ENCODE results near the gene RASGRF1.

RASGRF1 gene

GRCh38 chr15:79101866-79102581 is 11.4 kb upstream of the RASGRF1 start:
- DNase-seq (ENCODE audit: low read depth): no peak

- no peak for DNase-seq (ENCODE audit: low read depth)
Observed at GRCh38 chr15:79099692-79100091, 9.1 kb upstream of the RASGRF1 start.

- DNase-seq (ENCODE audit: low read depth): no peak
Observed at GRCh38 chr15:79094611-79095021, 4.0 kb upstream of the RASGRF1 start.

GRCh38 chr15:79093352-79093935 is 2.9 kb upstream of the RASGRF1 start:
- DNase-seq (ENCODE audit: low read depth): no peak

- no peak for DNase-seq (ENCODE audit: low read depth)
Observed at GRCh38 chr15:79092382-79092781, 1.8 kb upstream of the RASGRF1 start.

GRCh38 chr15:79091204-79091867 is 756 bp upstream of the RASGRF1 start:
- no peak for DNase-seq (ENCODE audit: low read depth)

- DNase-seq (ENCODE audit: low read depth): no peak
Observed at GRCh38 chr15:79089890-79090486, 592 bp downstream of the RASGRF1 start.

GRCh38 chr15:79089331-79089889 is 1.2 kb downstream of the RASGRF1 start:
- DNase-seq (ENCODE audit: low read depth): no peak

- no peak for DNase-seq (ENCODE audit: low read depth)
Observed at GRCh38 chr15:79088426-79089205, 2.0 kb downstream of the RASGRF1 start.

GRCh38 chr15:79086814-79087213 is 3.8 kb downstream of the RASGRF1 start:
- DNase-seq (ENCODE audit: low read depth): no peak

- DNase-seq (ENCODE audit: low read depth): no peak
Observed at GRCh38 chr15:79084308-79084968, 6.1 kb downstream of the RASGRF1 start.

- DNase-seq (ENCODE audit: low read depth): no peak
Observed at GRCh38 chr15:79083154-79083553, 7.4 kb downstream of the RASGRF1 start.

- DNase-seq (ENCODE audit: low read depth): no peak
Observed at GRCh38 chr15:79082363-79083070, 8.1 kb downstream of the RASGRF1 start.

GRCh38 chr15:79078763-79079410 is 11.7 kb downstream of the RASGRF1 start:
- DNase-seq (ENCODE audit: low read depth): no peak

GRCh38 chr15:79078003-79078402 is 12.6 kb downstream of the RASGRF1 start:
- DNase-seq (ENCODE audit: low read depth): no peak

GRCh38 chr15:79076661-79077060 is 13.9 kb downstream of the RASGRF1 start:
- no peak for DNase-seq (ENCODE audit: low read depth)

GRCh38 chr15:79075256-79075655 is 15.3 kb downstream of the RASGRF1 start:
- DNase-seq (ENCODE audit: low read depth): no peak

- no peak for DNase-seq (ENCODE audit: low read depth)
Observed at GRCh38 chr15:79073336-79073735, 17.2 kb downstream of the RASGRF1 start.

GRCh38 chr15:79071901-79072300 is 18.7 kb downstream of the RASGRF1 start:
- DNase-seq (ENCODE audit: low read depth): peak; percentile 37

- DNase-seq (ENCODE audit: low read depth): no peak
Observed at GRCh38 chr15:79068790-79069189, 21.8 kb downstream of the RASGRF1 start.
